DOHH2 (cell line): ENCODE data around the gene PRADC1.
"Not testable (repeated sequence)": the region's sequence is repeated elsewhere in the genome, so short reads cannot be mapped to it uniquely, and the experiment has no call there.

Experiments
- H3F3A ChIP-seq: fragments of 200-600 bp; sonication (generic), shearing (Covaris generic); 2 replicates; pipeline ENCODE4 v1.6.0; 2016; ENCODE audit warnings: antibody characterized with exemption, mild to moderate bottlenecking; ENCODE audit not compliant: control insufficient read depth, insufficient read depth
- H3K27ac ChIP-seq: fragments of 200-600 bp; sonication (generic); 2 replicates; pipeline ENCODE4 v1.5.1; 2014; ENCODE audit warnings: low read depth, mild to moderate bottlenecking, low read length, moderate library complexity
- H3K27me3 ChIP-seq: fragments of 200-600 bp; sonication (generic); 2 replicates; pipeline ENCODE4 v1.6.1; 2014; ENCODE audit warnings: mild to moderate bottlenecking, low read length, mixed read lengths; ENCODE audit not compliant: control insufficient read depth
- H3K36me3 ChIP-seq: fragments of 200-600 bp; sonication (generic); 2 replicates; pipeline ENCODE4 v1.6.1; 2014; ENCODE audit warnings: mild to moderate bottlenecking, low read length, moderate library complexity, mixed read lengths; ENCODE audit not compliant: control insufficient read depth
- H3K4me1 ChIP-seq: fragments of 200-600 bp; sonication (generic); 2 replicates; pipeline ENCODE4 v1.6.1; 2014; ENCODE audit warnings: mild to moderate bottlenecking, low read length, mixed read lengths; ENCODE audit not compliant: control insufficient read depth
- H3K4me2 ChIP-seq: fragments of 200-600 bp; sonication (generic); 2 replicates; pipeline ENCODE4 v1.6.0; 2014; ENCODE audit warnings: mild to moderate bottlenecking, low read length, moderate library complexity
- H3K4me3 ChIP-seq: fragments of 200-600 bp; sonication (generic); 2 replicates; pipeline ENCODE4 v1.5.1; 2014; ENCODE audit warnings: mild to moderate bottlenecking, low read length, mixed read lengths
- H3K79me2 ChIP-seq: fragments of 200-600 bp; sonication (generic); 2 replicates; pipeline ENCODE4 v1.6.1; 2014; ENCODE audit warnings: mild to moderate bottlenecking, low read length, mixed read lengths; ENCODE audit not compliant: control insufficient read depth
- H3K9me2 ChIP-seq: fragments of 200-600 bp; sonication (generic); replicated peaks from 2 replicates; pipeline ENCODE4 v1.6.1; 2014; ENCODE audit warnings: mild to moderate bottlenecking, low read length, mixed read lengths; ENCODE audit not compliant: control insufficient read depth
- H3K9me3 ChIP-seq: fragments of 200-600 bp; sonication (generic); 2 replicates; pipeline ENCODE4 v1.6.1; 2014; ENCODE audit warnings: antibody characterized with exemption, low read length, mixed read lengths; ENCODE audit not compliant: control insufficient read depth, insufficient read depth
- H4K20me1 ChIP-seq: fragments of 200-600 bp; sonication (generic); 2 replicates; pipeline ENCODE4 v1.6.0; 2014; ENCODE audit warnings: low read depth, mild to moderate bottlenecking, antibody characterized with exemption, low read length, moderate library complexity; ENCODE audit not compliant: control insufficient read depth, insufficient read depth
- CTCF ChIP-seq: fragments of 200-600 bp; sonication (generic); IDR thresholded peaks from one replicate; pipeline ENCODE4 v1.5.1; 2014; ENCODE audit warnings: antibody characterized with exemption, mild to moderate bottlenecking, low read depth, low read length; ENCODE audit not compliant: poor library complexity, severe bottlenecking
- EZH2phosphoT487 ChIP-seq: fragments of 200-600 bp; sonication (generic); IDR thresholded peaks from 2 replicates; pipeline ENCODE4 v1.6.1; 2017; ENCODE audit warnings: borderline replicate concordance, mild to moderate bottlenecking, antibody characterized with exemption, low read length, moderate library complexity, mixed read lengths

Gene PRADC1

GRCh38 chr2:73263540-73264331 is 30.7 kb upstream of the PRADC1 start:
- no peak for TF ChIP-seq EZH2phosphoT487
- TF ChIP-seq CTCF: no peak
- Histone ChIP-seq H3K9me2 (no peaks in the 10 kb centered on the region), H3K4me1 (peaks cover 2% of the 10 kb centered on the region; the same call in 1 of the 2 replicates), H3K79me2 (peaks cover 26% of the 10 kb centered on the region), H3K4me3 (no peak overlapping the region), H3K27me3 (no peaks in the 10 kb centered on the region), H3K4me2 (no peak overlapping the region), H4K20me1 (peaks cover 7% of the 10 kb centered on the region; the same call in 1 of the 2 replicates), H3F3A (no peaks in the 10 kb centered on the region; the same call in 1 of the 2 replicates), H3K27ac (no peak overlapping the region), H3K9me3 (no peaks in the 10 kb centered on the region), H3K36me3 (peaks cover 87% of the 10 kb centered on the region)

GRCh38 chr2:73262691-73263429 is 29.8 kb upstream of the PRADC1 start:
- not testable (repeated sequence) for H3K4me2 ChIP-seq, H3F3A ChIP-seq, H3K27me3 ChIP-seq, H3K27ac ChIP-seq, H4K20me1 ChIP-seq, H3K9me2 ChIP-seq, H3K9me3 ChIP-seq, H3K4me3 ChIP-seq
- peaks cover 18% of the 10 kb centered on the region for H3K79me2 ChIP-seq
- H3K4me1 ChIP-seq: peaks cover 11% of the 10 kb centered on the region
- peaks cover 87% of the 10 kb centered on the region for H3K36me3 ChIP-seq

- Histone ChIP-seq H3K4me3 (no peak overlapping the region), H3K36me3 (peaks cover 85% of the 10 kb centered on the region), H3K79me2 (peaks cover 11% of the 10 kb centered on the region), H3F3A (no peaks in the 10 kb centered on the region), H3K9me2 (no peaks in the 10 kb centered on the region), H3K27ac (no peak overlapping the region), H3K27me3 (no peaks in the 10 kb centered on the region), H3K4me1 (peaks cover 14% of the 10 kb centered on the region), H4K20me1 (0 out of 2 replicates have a peak, but pooled peaks cover 2% of the 10 kb centered on the region), H3K9me3 (no peaks in the 10 kb centered on the region), H3K4me2 (no peak overlapping the region)
- TF ChIP-seq CTCF (no peak), EZH2phosphoT487 (no peak)
Measured at GRCh38 chr2:73262108-73262651, 29.1 kb upstream of the PRADC1 start.
